Neuronal stem cell (in vitro differentiated cells): ENCODE measurements around the gene PRLR.

ENCODE experiments used
- DNase-seq: peaks from one replicate; pipeline ENCODE4 v3.0.0-alpha.2; 2013; ENCODE audit warnings: low spot score
- H2AFZ ChIP-seq: one replicate; pipeline ENCODE4 v1.6.1; 2013; ENCODE audit warnings: mild to moderate bottlenecking, low read length, inconsistent platforms
- H2AK5ac ChIP-seq: 2 replicates; pipeline ENCODE4 v1.6.1; 2013; ENCODE audit warnings: low read depth, mild to moderate bottlenecking, inconsistent platforms, low read length, moderate library complexity, mixed read lengths
- H2BK120ac ChIP-seq: 2 replicates; pipeline ENCODE4 v1.6.1; 2013; ENCODE audit warnings: low read depth, mild to moderate bottlenecking, inconsistent platforms, low read length, moderate library complexity, mixed read lengths
- H2BK12ac ChIP-seq: one replicate; pipeline ENCODE4 v1.6.1; 2013; ENCODE audit warnings: low read length, inconsistent platforms
- H2BK15ac ChIP-seq: 2 replicates; pipeline ENCODE4 v1.6.1; 2013; ENCODE audit warnings: mild to moderate bottlenecking, low read length, inconsistent platforms, mixed read lengths
- H2BK5ac ChIP-seq: one replicate; pipeline ENCODE4 v1.6.1; 2013; ENCODE audit warnings: inconsistent platforms, mild to moderate bottlenecking, low read length, moderate library complexity
- H3K14ac ChIP-seq: one replicate; pipeline ENCODE4 v1.6.1; 2013; ENCODE audit warnings: low read length, inconsistent platforms
- H3K18ac ChIP-seq: 2 replicates; pipeline ENCODE4 v1.6.1; 2013; ENCODE audit warnings: low read length, inconsistent platforms
- H3K23ac ChIP-seq: 2 replicates; pipeline ENCODE4 v1.6.1; 2013; ENCODE audit warnings: low read depth, mild to moderate bottlenecking, mixed read lengths, low read length, inconsistent platforms; ENCODE audit not compliant: poor library complexity
- H3K27ac ChIP-seq: replicated peaks from 3 replicates; pipeline ENCODE4 v1.5.1; 2013; ENCODE audit warnings: low read length, inconsistent platforms
- H3K27me3 ChIP-seq, 3 experiments: 2 replicates each; pipeline ENCODE4 v1.6.1; 2013; ENCODE audit warnings: low read length in 3 of 3, mild to moderate bottlenecking in 2 of 3, inconsistent platforms in 1 of 3, low read depth in 1 of 3, mixed read lengths in 1 of 3, moderate library complexity in 1 of 3; ENCODE audit not compliant: control insufficient read depth in 3 of 3, insufficient read depth in 3 of 3
- H3K36me3 ChIP-seq, 2 donors: replicated peaks in 1 of 2; 2 replicates each; pipeline ENCODE4 v1.6.1; 2013; ENCODE audit warnings: low read length in 2 of 2; ENCODE audit not compliant: control insufficient read depth in 2 of 2, insufficient read depth in 2 of 2
- H3K4ac ChIP-seq: 2 replicates; pipeline ENCODE4 v1.6.1; 2013; ENCODE audit warnings: inconsistent platforms, mild to moderate bottlenecking, low read length, moderate library complexity
- H3K4me1 ChIP-seq, 2 donors: 1 replicate in 1 of 2; 2 replicates in 1 of 2; pipeline ENCODE4 v1.6.1; 2013; ENCODE audit warnings: low read length in 2 of 2, low read depth in 1 of 2; ENCODE audit not compliant: control insufficient read depth in 2 of 2, insufficient read depth in 1 of 2
- H3K4me2 ChIP-seq: one replicate; pipeline ENCODE4 v1.6.1; 2013; ENCODE audit warnings: mild to moderate bottlenecking, low read length, inconsistent platforms; ENCODE audit not compliant: insufficient read depth, poor library complexity, severe bottlenecking
- H3K4me3 ChIP-seq, 2 donors: 2 replicates each; pipeline ENCODE4 v1.5.1; 2013; ENCODE audit warnings: low read length in 2 of 2, mild to moderate bottlenecking in 2 of 2, inconsistent platforms in 1 of 2, moderate library complexity in 1 of 2
- H3K79me1 ChIP-seq: one replicate; pipeline ENCODE4 v1.6.1; 2013; ENCODE audit warnings: low read depth, mild to moderate bottlenecking, inconsistent platforms, low read length, moderate library complexity
- H3K9ac ChIP-seq: one replicate; pipeline ENCODE4 v1.6.1; 2013; ENCODE audit warnings: mild to moderate bottlenecking, low read depth, low read length, inconsistent platforms; ENCODE audit not compliant: poor library complexity
- H3K9me3 ChIP-seq, 2 donors: replicated peaks in 1 of 2; 2 replicates each; pipeline versions ENCODE3 to v1.6.1; 2013; ENCODE audit warnings: low read length in 2 of 2, mild to moderate bottlenecking in 2 of 2, inconsistent platforms in 1 of 2, low read depth in 1 of 2, mixed read lengths in 1 of 2, moderate library complexity in 1 of 2; ENCODE audit not compliant: control insufficient read depth in 2 of 2, insufficient read depth in 1 of 2
- H4K8ac ChIP-seq: one replicate; pipeline ENCODE4 v1.6.1; 2013; ENCODE audit warnings: low read depth, mild to moderate bottlenecking, inconsistent platforms, low read length, moderate library complexity
- H4K91ac ChIP-seq: one replicate; pipeline ENCODE4 v1.6.1; 2013; ENCODE audit warnings: low read length, low read depth, mild to moderate bottlenecking, inconsistent platforms; ENCODE audit not compliant: poor library complexity
- WGBS, 2 donors: extraction: QIAGEN DNeasy Blood & Tissue Kit; methylation state at CpG; one replicate each; pipeline ENCODE4 v1.1.7; 2013; ENCODE audit warnings: missing lambda C conversion rate in 2 of 2, mixed read lengths in 1 of 2; ENCODE audit not compliant: insufficient read length in 2 of 2, insufficient replicate concordance in 1 of 2; ENCODE audit errors: extremely low coverage in 2 of 2; 5-methylcytosine and 5-hydroxymethylcytosine counted together

Gene PRLR

GRCh38 chr5:35233601-35234000 is 3.3 kb upstream of the PRLR start:
- no peak overlapping the region for H2BK120ac ChIP-seq
- no peak overlapping the region for H3K4me3 ChIP-seq
- H4K91ac ChIP-seq: no peak overlapping the region
- H2AK5ac ChIP-seq: no peak overlapping the region
- no peak overlapping the region for H3K4ac ChIP-seq
- no peak overlapping the region for H2BK15ac ChIP-seq
- H3K27me3 ChIP-seq: peaks cover 0 to 9% (median 6%) of the 10 kb centered on the region in 3 experiments
- peak overlapping the region; percentile 67 for H2AFZ ChIP-seq
- no peaks in the 10 kb centered on the region for H3K36me3 ChIP-seq
- H3K9ac ChIP-seq: no peak overlapping the region
- H3K79me1 ChIP-seq: no peaks in the 10 kb centered on the region
- no peak overlapping the region for H3K14ac ChIP-seq
- no peak for DNase-seq
- no peak overlapping the region for H2BK5ac ChIP-seq
- H3K23ac ChIP-seq: no peak overlapping the region
- no peaks in the 10 kb centered on the region for H3K9me3 ChIP-seq
- no peak overlapping the region for H3K27ac ChIP-seq
- no peak overlapping the region for H3K4me2 ChIP-seq
- no peak overlapping the region for H3K18ac ChIP-seq
- no peak overlapping the region for H2BK12ac ChIP-seq
- WGBS, 2 donors: no CpG with 5 or more reads among the region's 11 CpGs
- H3K4me1 ChIP-seq: peaks cover 0 to 2% of the 10 kb centered on the region in 2 donors
- H4K8ac ChIP-seq: no peak overlapping the region

- no peak overlapping the region for H2BK120ac ChIP-seq
- H2BK5ac ChIP-seq: no peak overlapping the region
- H3K4ac ChIP-seq: no peak overlapping the region
- H3K23ac ChIP-seq: no peak overlapping the region
- H4K91ac ChIP-seq: no peak overlapping the region
- H2AK5ac ChIP-seq: no peak overlapping the region
- no peak overlapping the region for H3K27ac ChIP-seq
- H3K36me3 ChIP-seq: no peaks in the 10 kb centered on the region
- no peaks in the 10 kb centered on the region for H3K79me1 ChIP-seq
- DNase-seq: no peak
- H3K4me2 ChIP-seq: no peak overlapping the region
- no peak overlapping the region for H2AFZ ChIP-seq
- H3K27me3 ChIP-seq: peaks cover 0 to 13% (median 6%) of the 10 kb centered on the region in 3 experiments
- no peak overlapping the region for H3K9ac ChIP-seq
- peaks cover 0 to 5% of the 10 kb centered on the region in 2 donors for H3K4me1 ChIP-seq
- H3K14ac ChIP-seq: no peak overlapping the region
- H3K4me3 ChIP-seq: no peak overlapping the region
- H2BK12ac ChIP-seq: no peak overlapping the region
- whole genome bisulfite sequencing, 2 donors: no CpG with 5 or more reads among the region's 4 CpGs
- no peak overlapping the region for H3K18ac ChIP-seq
- no peaks in the 10 kb centered on the region for H3K9me3 ChIP-seq
- no peak overlapping the region for H2BK15ac ChIP-seq
- H4K8ac ChIP-seq: no peak overlapping the region
These were observed 2.8 kb upstream of the PRLR start for GRCh38 chr5:35233121-35233520.

- H2AK5ac ChIP-seq: no peak overlapping the region
- H3K14ac ChIP-seq: no peak overlapping the region
- peaks cover 0 to 17% (median 6%) of the 10 kb centered on the region in 3 experiments for H3K27me3 ChIP-seq
- H3K27ac ChIP-seq: no peak overlapping the region
- H2BK12ac ChIP-seq: no peak overlapping the region
- H3K18ac ChIP-seq: no peak overlapping the region
- no CpG with 5 or more reads among the region's 5 CpGs for WGBS, 2 donors
- H2BK120ac ChIP-seq: no peak overlapping the region
- H2BK15ac ChIP-seq: no peak overlapping the region
- no peak overlapping the region for H2BK5ac ChIP-seq
- H3K4me2 ChIP-seq: no peak overlapping the region
- H2AFZ ChIP-seq: no peak overlapping the region
- H3K4ac ChIP-seq: no peak overlapping the region
- no peaks in the 10 kb centered on the region for H3K36me3 ChIP-seq
- peaks cover 0 to 8% of the 10 kb centered on the region in 2 donors for H3K4me1 ChIP-seq
- no peaks in the 10 kb centered on the region for H3K9me3 ChIP-seq
- no peak overlapping the region for H3K23ac ChIP-seq
- H3K4me3 ChIP-seq: no peak overlapping the region
- no peak overlapping the region for H3K9ac ChIP-seq
- no peak overlapping the region for H4K8ac ChIP-seq
- H3K79me1 ChIP-seq: no peaks in the 10 kb centered on the region
- H4K91ac ChIP-seq: no peak overlapping the region
- no peak for DNase-seq
These were observed 1.8 kb upstream of the PRLR start for GRCh38 chr5:35232124-35232523.

GRCh38 chr5:35229076-35230037 is 930 bp downstream of the PRLR start:
- peak overlapping the region; percentile 98 for H3K4me2 ChIP-seq
- H3K27me3 ChIP-seq: peaks cover 0 to 17% (median 6%) of the 10 kb centered on the region in 3 experiments
- no peak overlapping the region for H2BK15ac ChIP-seq
- no peak overlapping the region for H2BK5ac ChIP-seq
- no peaks in the 10 kb centered on the region for H3K36me3 ChIP-seq
- H2AK5ac ChIP-seq: no peak overlapping the region
- H2AFZ ChIP-seq: peak overlapping the region; percentile 84
- H3K9me3 ChIP-seq: no peaks in the 10 kb centered on the region
- H4K91ac ChIP-seq: no peak overlapping the region
- H2BK120ac ChIP-seq: no peak overlapping the region
- peak overlapping the region; percentile 69 for H3K18ac ChIP-seq
- no CpG with 5 or more reads among the region's 30 CpGs for WGBS, 2 donors
- H3K27ac ChIP-seq: no peak overlapping the region
- H3K14ac ChIP-seq: no peak overlapping the region
- no peak overlapping the region for H3K9ac ChIP-seq
- no peak overlapping the region for H3K23ac ChIP-seq
- H3K4me3 ChIP-seq: peak overlapping the region; percentile 36 to 81
- no peaks in the 10 kb centered on the region for H3K79me1 ChIP-seq
- no peak overlapping the region for H4K8ac ChIP-seq
- DNase-seq: peak; percentile 30
- no peak overlapping the region for H3K4ac ChIP-seq
- no peak overlapping the region for H2BK12ac ChIP-seq
- peaks cover 0 to 8% of the 10 kb centered on the region in 2 donors for H3K4me1 ChIP-seq
